GM12892 (cell line): ENCODE data around the gene RALB.

Source experiments
- POLR2A ChIP-seq: IDR thresholded peaks from 2 replicates; pipeline ENCODE4 v1.6.1; 2011; ENCODE audit warnings: low read depth, low read length, control low read depth
- POLR2AphosphoS5 ChIP-seq: IDR thresholded peaks from 2 replicates; pipeline ENCODE4 v1.6.1; 2011; ENCODE audit warnings: low read depth, low read length, control low read depth

GRCh38 chr2:120320318-120320851 is 67.7 kb downstream of the RALB start:
- TF ChIP-seq POLR2A: no peak
- no peak for TF ChIP-seq POLR2AphosphoS5
